ENCODE data around the gene SETD4.

- no peak for TF ChIP-seq EZH2 (IDR thresholded peaks at IDR 0.05)
- TF ChIP-seq, protein P1, sequence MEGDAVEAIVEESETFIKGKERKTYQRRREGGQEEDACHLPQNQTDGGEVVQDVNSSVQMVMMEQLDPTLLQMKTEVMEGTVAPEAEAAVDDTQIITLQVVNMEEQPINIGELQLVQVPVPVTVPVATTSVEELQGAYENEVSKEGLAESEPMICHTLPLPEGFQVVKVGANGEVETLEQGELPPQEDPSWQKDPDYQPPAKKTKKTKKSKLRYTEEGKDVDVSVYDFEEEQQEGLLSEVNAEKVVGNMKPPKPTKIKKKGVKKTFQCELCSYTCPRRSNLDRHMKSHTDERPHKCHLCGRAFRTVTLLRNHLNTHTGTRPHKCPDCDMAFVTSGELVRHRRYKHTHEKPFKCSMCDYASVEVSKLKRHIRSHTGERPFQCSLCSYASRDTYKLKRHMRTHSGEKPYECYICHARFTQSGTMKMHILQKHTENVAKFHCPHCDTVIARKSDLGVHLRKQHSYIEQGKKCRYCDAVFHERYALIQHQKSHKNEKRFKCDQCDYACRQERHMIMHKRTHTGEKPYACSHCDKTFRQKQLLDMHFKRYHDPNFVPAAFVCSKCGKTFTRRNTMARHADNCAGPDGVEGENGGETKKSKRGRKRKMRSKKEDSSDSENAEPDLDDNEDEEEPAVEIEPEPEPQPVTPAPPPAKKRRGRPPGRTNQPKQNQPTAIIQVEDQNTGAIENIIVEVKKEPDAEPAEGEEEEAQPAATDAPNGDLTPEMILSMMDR (IDR thresholded peaks at IDR 0.05 in 2 of 3, conservative IDR thresholded peaks at IDR 0.05 in 1 of 3; ENCODE audit: borderline replicate concordance in 1 of 3, insufficient read depth in 1 of 3, low read depth in 2 of 3, low read length in 2 of 3) = no peak
- no peak for TF ChIP-seq RAD21 (IDR thresholded peaks at IDR 0.05; ENCODE audit: low read depth)
- TF ChIP-seq REST (IDR thresholded peaks at IDR 0.05; ENCODE audit: low read depth) = no peak
- TF ChIP-seq EGR1 (IDR thresholded peaks at IDR 0.05; ENCODE audit: low read depth) = no peak
- no peak for TF ChIP-seq POLR2A (IDR thresholded peaks at IDR 0.05; ENCODE audit: borderline replicate concordance, extremely low read depth, insufficient read depth, insufficient read length)
- TF ChIP-seq EZH2phosphoT487 (IDR thresholded peaks at IDR 0.05; ENCODE audit: borderline replicate concordance) = no peak
- TF ChIP-seq SIN3A (IDR thresholded peaks at IDR 0.05; ENCODE audit: low read depth) = no peak
- TF ChIP-seq, protein P2, sequence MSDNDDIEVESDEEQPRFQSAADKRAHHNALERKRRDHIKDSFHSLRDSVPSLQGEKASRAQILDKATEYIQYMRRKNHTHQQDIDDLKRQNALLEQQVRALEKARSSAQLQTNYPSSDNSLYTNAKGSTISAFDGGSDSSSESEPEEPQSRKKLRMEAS (IDR thresholded peaks at IDR 0.05) = no peak
- no peak for TF ChIP-seq ZNF274 (IDR thresholded peaks at IDR 0.05; ENCODE audit: low read depth, low read length)
- TF ChIP-seq POLR2AphosphoS5 (IDR thresholded peaks at IDR 0.05; ENCODE audit: low read depth, low read length) = no peak
Measured at GRCh38 chr21:36015045-36015444, 45.3 kb downstream of the SETD4 start.
